ENCODE measurements around the gene ZFYVE28.

DNA sequence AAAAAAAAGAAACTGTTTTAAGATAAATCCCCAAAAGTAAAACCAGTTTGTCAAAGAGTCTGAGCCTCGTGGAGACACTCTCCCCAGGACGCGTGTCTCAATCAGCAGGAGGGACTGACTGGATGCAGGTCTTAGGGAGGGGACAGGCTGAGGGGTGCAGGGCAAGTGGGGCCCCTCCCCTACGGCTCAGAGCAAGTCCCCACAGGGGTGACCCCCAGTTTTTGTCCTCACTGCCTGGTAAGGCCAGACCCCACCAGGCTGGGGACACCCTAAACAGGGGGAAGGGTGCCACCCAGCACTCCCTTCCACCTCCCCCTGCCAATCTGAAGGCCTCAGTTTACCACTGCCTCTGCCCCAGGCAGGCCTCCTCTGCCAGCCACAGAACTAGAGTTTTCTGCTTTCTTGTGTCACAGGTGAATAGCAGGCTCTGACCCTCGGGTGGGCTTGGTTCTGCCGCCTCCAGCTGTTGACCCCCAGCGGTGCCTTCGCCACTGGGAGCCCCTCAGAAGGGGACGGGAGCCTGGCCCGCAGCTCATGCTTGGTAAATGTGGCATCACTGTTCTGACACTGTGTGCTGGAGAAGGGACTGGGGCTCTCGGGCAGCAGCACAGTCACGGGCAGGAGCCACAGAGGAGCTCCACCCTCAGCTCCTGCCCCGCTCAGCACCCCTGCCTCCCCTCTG is 86.8 kb downstream of the ZFYVE28 start:
- TF ChIP-seq CTCF (IDR thresholded peaks at IDR 0.05) (no peak), POLR2A (IDR thresholded peaks at IDR 0.05) (no peak)
